Activated T-cell treated with anti-CD3 and anti-CD28 coated beads, Interleukin-2, amount 50 U/mL, for 48 hours (primary cell): ENCODE measurements around the gene GSTM3.
"Not testable (repeated sequence)": the region's sequence is repeated elsewhere in the genome, so short reads cannot be mapped to it uniquely, and the experiment has no call there.

ENCODE experiments used
- DNase-seq, 2 experiments: peaks; one replicate each; pipeline ENCODE4 v3.0.0-alpha.2; 2020

GSTM3 gene

DNA sequence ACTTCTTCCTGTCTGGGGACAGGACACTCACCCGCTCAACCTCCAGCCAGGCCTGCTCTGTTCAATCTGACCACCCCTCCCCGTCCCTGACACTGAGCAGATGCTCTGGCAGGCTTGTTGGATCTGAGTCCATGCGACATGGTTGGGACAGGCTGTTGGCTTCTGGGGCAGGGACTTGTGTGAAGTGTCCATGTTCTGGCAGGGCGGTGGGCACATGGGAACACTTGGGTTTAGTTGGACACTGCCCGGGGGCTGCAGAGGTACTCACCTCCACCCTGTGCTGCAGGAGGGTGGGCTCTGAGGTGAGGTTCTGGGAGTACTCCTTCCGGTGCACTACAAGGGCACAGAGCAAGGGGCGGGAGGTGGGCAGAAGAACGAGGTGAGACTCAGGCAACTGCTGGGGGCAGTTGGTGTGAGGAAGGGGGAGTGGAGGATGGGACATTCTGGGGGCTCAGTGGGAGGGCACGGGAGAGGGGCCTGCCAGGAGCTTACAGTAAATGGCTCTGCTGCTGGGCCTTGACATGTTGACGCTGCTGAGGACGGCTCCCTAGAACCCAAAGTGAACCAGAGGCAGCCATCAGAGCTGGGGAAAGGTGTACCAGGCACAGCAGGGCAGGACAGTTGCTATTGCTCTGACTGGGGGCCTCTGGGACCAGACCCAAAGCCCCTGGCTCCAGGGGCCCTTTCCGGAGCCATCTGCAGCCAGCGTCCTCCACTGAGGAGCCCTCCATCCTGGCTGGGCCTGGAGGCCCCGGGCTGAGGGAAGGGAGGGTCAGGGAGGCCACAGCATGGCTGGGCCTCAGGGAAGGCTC is 20.6 kb upstream of the GSTM3 start:
- peak in 1 of 2 experiments; percentile 7 for DNase-seq

DNA sequence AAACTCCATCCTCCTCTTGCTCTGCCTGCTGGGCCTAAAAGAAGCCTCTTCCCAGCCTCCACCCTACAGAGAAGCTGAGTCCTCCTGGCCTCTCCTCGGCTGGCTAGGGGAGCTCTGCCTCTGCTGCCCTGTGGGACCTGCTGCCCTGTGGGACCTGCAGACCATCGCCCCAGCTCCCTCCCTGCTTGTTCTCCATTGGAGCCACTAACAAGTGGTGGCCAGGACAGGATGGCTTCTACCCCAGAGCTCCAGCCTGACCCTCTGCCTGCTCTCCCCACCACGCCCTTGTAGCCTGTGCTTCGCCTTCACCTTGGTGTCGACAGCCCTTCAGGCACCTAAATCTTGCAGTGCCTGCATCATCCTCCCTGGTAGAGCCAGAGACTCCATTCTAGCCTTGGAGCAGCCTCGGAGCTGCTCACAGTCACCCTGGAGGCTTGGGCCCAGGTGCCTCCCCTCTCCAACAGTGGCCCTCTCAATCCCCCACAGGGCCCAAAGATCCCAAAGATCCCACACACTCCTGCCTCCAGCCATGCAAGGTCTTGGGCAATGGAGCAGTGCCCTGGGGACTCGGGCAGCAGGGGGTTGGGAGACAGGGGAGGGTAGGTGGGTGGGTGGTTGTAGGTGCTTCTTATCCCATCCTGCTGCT is 19.9 kb upstream of the GSTM3 start:
- peak; percentile 2 to 11 for DNase-seq

DNA sequence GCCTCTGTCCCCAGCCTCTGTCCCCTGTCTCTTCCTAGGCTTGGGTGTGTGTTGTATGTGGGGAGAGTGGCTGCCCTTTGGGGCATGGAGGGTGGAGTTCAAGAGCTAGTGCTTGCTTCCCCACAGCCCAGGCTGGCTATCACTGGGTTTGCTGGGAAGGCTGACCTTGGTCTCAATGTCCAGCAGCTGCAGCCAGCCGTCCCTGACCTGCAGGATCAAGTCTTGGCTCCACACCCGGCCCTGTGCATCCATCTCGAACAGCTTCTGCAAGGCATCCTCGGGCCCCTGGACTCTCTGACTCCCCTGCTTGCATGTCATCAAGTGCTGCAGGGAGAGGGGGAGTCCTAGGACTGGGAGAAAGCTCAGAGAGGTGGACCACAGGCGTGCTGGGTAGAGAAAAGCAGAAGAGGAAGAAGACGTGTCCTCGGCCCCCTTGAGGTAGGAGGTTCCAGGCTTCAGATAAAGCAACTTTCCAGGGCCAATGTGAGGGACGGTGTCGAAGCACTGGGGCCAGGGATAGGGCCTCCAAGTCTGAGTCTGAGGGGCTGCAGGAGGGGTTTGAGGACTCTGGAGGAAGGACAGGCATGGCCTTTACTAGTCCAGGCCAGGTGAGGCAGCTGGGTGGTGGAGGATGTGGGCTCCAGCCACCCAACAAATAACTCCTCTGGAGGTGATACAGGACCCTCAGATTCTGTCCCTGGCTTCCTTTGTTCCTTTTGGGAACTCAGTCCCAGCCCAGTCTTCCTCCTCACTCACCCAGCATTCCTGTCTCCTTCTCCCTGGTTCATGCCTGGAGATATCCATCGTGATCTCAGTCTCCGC is 18.9 kb upstream of the GSTM3 start:
- peak in 1 of 2 experiments; percentile 13 for DNase-seq

DNA sequence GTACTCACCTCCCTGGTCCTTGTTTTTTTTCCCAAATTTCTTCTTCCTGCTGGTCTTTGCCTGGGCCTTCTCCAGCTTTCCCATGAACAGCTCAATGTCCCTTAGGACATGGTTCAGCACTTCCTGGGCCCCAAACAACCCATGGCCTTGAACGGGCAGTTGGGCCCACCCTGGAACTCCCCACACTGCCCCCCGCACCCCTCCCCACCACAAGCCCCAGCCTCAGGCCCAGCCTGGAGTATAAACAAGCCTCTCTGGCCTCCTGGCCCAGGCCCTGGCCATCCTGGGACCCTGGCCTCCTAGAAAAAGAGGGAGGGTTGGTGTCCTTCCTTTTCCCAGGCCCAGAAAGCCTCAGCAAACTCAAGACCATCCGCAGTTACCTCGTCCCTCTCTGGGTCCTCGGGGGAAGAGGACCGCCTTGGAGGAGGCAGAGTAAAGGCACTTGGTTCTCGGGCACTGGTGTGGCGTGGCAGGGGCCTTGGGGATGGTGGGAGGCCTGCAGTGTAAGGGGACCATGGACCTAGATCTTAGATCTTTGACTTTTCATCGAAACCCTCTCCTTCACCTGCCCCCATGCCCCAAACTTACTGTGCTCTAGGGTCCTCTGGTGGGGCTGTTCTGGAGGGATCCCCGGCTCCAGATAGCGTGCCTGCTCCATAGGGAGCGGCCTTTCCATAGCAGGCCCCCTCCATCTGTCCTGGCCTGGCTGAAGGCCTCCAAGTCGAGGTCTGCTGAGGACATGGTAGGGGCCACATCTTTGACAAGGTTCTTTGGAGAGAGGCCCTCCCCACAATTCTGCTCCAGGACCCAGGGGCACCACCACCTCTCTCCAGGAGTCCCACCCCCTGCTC is 17.3 kb upstream of the GSTM3 start:
- DNase-seq = no peak

DNA sequence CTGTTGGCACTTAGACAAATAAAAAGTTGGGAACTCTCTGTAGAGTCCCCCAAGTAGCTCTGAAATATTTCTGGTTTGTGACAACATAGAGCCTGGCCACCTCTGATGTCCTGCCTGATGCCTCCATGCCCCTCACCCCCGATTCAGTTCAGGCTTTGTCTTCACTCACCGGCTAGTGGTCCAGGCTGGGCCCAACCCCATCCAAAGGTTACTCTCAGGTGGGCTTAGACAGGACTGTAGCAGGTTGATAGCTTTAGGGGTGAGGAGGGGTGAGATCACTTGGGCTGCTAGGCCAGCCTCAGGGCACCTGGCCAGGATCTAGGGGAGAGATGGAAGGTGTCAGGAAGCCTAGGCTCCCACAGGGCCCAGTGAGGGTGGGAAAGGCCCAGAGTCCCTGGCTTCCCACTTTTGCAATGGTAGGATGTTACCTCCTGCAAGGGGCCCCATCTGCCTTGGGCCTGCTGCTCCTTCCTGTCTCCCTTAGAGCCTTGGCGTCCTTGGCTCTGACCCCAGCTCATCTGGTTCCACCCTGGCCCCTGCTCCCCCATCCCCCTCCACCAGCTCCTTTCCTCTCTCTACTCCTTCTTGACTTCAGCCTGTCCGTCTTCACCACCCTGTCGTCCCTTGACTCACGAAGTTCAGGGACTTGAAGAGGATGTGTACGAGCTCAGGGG is 16.1 kb upstream of the GSTM3 start:
- peak; percentile 9 to 10 for DNase-seq

DNA sequence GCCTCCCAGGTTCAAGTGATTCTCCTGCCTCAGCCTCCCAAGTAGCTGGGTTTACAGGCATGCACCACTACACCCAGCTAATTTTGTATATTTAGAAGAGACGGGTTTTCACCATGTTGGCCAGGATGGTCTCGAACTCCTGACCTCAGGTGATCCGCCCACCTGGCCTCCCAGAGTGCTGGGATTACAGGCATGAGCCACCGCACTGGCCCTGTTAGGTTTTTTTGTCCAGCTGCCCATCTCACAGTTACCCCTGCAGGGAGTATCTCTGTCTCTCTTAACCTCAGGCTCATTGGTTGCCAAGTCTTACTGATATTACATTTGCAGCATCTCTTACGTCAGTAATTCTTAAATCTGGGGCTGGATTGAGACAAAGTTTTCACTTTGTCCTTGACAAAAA is 15.5 kb upstream of the GSTM3 start:
- DNase-seq = not testable (repeated sequence)

DNA sequence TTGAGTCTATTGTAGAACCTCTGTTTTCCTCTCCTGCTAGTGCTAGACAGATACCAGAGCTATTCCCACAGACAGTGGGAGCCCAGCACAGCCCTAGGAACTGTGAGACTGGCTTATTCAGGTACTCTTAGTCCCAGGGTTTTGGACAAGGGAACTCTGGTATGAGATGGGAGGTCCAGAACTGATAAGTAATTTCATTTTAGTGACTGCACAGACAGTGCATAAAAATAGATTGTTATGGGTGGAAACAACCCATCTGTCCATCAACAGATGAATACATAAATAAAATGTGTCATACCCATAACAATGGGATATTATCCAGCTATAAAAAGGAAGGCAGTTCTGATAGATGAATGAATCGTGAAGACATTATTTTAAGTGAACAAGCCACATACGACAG is 13.9 kb upstream of the GSTM3 start:
- peak in 1 of 2 experiments; percentile 2 for DNase-seq

DNA sequence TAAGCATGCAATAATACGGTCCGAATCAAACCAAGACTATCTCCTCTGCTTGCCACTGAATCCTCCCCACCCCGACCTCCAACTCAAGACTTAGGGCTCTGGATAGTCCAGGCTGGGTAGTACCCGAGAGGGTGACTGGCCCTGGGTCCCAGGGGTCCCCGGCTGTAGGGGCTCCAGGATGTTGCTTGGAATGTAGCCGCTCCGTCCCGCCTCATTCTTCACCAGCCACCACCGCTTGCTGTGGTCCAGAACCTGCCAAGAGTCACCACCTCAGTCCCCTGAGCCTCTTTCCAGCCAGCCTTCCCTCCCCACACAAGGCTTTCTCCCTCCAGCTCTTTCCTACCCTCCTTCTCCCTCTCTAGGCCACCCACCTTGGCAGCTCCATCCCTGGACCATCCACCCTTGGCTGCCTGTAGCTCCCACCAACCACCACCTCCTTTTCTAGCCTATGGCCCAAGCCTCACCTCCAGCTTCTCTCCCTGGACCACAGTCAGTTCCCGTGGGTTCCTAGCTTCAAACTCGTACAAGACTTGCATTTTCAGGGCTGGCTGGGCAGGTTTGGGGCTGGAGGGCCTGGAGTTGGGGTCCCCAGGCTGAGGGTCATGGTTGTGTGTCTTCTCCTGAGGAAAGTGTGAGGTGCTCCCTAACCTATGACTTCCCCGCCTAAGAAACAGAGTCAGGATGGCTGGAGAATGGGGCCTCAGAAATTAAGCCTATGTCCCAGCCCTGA is 10.9 kb upstream of the GSTM3 start:
- DNase-seq = peak in 1 of 2 experiments; percentile 7

DNA sequence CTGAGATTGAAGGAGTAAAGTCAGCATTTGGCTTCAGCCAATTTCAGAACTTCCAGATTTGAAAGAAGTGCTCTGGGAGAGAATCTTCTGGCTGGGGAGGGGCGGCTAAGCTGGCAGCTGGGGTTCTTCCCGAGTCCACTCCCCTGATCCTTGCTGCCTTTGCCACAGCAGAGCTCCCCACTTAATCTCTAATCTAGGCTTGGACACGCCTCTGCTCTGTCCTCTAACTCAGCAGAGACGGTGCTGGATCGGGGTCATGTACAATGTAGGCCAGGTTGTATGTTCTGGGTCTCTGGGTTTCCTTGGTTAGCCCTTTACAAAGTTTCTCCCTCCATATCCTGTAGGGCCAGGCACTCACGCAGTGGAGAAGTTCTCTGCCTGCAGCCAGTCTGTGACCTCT is 10.1 kb upstream of the GSTM3 start:
- DNase-seq = no peak

DNA sequence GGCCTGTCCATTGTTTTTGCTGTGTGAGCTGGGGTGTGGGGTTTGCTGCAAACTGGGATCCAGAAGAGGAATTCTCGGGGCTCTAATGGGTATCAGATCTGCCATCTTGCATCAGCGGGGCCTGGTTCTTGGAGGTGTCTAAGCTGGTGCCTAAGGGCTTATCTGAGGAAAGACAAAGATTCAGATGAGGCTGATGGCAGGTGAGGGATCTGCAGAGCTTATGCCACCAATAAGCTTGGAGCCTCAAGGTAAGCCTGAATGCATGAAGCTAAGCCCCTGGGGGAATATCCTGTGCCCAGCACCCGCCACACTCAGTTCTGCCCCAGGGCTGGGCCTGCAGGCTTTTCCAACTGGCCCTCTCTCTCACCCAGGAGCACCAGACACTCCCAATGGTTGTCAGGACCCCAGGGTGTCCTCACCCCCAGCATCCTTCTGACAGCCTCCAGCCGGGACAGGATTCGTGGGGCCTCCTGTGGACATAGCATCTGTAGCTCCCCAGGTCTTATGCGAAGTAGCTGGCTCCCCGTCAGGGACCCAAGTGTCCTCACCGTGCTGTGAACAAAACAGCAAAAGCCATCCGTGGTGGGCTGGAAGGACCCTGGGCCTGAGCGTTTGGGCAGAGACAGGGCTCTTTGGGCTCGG is 9.5 kb upstream of the GSTM3 start:
- peak in 1 of 2 experiments; percentile 11 for DNase-seq

DNA sequence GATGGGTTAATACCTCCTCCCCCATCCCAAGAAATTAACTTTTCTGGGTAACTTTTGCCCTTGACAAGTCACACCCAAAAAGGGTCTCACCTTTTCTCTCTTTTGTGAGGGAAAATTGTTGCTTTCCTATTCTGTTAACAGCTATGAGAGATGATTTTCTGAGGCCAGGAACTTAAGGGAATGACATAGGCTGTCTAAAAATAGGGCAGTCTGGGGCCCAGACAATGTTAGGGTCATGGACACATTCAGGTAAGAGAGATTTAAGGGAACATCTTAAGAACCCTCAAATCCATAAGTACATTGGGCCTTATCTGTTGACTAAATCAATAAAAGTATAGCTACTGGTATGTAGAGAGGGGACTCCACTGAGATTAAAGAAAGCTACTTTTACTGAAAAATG is 8.4 kb upstream of the GSTM3 start:
- no peak for DNase-seq

DNA sequence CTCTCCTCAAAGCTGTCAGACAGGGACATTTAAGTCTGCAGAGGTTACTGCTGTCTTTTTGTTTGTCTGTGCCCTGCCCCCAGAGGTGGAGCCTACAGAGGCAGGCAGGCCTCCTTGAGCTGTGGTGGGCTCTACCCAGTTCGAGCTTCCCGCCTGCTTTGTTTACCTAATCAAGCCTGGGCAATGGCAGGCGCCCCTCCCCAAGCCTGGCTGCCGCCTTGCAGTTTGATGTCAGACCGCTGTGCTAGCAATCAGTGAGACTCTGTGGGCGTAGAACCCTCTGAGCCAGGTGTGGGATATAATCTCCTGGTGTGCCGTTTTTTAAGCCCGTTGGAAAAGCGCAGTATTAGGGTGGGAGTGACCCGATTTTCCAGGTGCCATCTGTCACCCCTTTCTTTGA is 7.5 kb upstream of the GSTM3 start:
- DNase-seq = not testable (repeated sequence)

DNA sequence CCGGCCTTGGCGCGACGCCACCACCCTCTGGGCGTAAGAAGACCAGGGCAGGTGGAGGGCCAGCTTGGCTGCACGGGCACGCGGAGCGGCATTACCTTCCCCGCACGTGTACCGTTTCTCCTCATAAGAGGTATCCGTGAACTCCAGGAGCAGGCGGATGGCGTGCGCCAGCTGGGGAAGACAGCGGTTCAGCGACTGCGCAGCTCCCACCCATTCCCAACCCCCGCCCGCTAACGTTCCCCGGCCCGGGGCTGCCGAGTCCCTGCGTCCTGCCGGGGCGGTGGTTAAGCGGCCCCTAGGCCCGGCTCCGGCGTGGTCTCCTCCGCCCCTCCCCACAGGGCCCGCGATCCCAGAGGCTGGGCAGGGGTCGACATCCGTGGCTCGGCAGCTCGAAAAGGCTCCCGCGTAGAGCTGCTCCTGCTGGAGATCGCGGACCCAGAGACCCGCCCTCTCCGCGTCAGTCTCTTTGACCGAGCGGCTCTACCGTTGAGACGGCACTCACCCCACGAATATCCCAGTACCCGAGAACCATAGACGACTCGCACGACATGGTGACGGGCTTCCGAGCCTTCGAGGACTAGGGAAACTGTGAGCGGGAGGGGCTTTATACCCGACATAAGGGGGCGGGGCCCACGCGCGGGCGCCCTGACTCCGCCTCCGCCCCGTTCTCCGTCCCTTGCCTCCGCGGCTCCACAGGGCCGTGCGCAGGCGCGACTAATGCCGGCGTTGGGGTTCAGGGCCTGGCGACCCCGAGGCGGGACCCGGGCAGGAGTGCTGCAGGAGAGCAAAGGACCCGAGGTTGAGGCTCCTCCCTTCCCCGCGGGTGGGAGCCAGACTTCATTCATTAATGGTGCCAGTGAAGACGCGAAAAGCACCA is 862 bp downstream of the GSTM3 start:
- DNase-seq = peak; percentile 89 to 94

DNA sequence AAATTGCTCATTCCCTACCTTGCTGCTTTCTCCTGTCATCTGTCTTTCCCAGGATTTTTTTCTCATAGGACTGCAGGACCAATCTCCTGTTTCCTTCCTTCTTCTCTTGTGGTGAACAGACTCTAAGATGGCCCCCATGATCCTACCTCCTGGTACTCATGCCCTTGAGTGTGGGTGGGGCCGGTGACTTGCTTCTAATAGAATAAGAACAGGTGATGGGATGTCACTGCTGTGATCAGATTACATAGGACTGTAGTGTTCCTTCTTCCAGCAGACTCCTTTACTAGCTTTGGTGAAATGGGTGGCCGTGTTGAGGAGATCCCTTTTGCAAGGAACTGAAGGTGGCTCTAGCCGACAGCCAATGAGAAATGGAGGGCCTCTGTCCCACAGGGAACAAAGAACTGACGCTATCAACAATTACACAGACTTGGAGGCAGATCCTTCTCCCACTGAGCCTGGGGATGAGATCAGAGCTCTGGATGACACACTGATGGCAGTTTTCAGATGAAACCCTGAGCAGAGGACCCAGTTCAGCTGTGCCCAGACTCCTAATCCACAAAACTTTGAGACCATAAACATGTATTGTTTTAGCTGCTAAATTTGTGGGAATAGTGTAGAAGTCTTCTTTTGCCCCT is 7.5 kb downstream of the GSTM3 start:
- no peak for DNase-seq

DNA sequence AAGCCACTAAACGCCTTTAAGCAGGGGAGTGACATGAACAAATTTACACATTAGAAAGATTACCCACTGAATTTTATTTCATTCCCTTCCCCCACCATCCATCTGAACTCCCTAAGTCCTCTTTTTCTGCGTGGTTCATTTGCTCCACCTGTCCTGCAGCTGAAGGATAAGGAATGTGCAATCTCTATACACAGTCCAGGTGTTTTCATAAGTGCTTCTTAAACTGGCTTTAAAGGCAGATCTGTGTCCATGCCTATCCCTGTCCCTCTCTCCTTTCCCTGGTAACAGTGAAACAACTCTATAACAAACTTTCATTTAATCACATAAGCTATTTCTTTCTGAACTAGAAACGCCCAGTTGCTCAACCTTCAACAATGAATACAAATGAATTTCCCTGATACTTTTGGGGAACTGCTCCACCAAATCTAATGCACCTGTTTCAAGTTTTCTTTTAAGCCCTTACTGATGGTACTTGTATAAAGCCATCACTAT is 8.4 kb downstream of the GSTM3 start:
- DNase-seq = no peak

DNA sequence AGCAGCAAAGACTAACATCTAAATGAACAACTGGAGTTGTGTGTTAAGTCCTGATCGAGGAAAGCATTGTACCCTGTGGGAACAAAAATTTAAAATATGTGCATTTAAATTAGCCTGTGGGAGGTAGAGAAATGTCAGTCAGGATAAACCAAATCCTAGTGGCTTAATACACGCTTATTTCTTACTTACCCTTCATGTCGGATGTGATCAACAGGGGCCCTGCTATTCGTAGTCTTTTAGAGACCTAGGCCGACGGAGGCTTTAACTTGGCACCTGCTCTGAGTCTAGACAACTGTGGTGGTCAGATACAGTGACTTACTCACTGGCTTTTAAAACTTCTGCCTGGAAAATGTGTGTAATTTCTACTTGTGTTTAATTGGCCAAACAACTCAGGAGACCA is 10.2 kb downstream of the GSTM3 start:
- no peak for DNase-seq

DNA sequence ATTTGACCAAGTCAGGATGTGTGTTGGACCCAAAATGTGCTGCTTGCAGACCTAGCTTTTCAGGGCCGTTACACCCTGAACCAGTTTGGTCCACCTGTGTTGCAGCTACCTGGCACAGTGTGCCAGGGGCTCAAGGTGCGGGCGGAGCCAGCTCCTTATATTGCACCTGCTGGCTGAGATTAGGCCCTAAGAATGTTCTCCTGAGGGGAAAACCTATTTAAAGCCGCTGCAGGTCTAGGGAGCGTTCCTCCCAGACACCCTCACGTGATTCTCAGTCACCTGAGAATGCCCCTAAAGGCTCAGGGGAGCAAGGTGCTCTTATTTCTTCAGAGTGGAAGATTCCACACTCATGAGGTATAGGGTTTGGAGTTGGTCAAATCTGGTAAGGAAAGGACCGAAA is 12.0 kb downstream of the GSTM3 start:
- DNase-seq = no peak

DNA sequence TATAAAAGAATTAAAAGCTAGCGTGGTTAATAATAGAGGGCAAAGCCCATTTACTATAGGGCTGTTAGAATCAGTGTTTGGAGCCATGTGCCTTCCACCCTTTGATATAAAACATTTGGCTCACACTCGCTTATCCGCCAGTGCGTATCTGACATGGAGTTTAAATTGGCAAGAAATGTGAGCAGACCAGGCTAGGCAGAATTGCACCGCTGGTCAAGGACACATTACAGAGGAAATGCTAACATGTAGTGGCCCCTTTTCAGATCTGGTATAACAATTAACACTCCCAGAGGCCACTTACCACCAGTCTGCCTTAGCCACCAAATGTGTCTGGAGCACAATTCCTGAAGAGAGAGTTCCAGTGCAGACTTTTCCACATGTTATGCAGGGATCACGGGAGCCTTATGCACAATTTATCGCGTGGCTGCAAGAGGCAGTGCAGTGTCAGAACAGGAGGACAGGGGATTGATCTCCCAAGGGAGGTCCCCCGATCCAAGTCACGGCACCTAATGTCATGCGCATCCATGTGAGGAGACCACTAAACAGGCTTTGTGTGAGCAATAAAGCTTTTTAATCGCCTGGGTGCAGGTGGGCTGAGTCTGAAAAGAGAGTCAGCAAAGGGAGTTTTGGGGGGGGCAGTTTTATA is 14.0 kb downstream of the GSTM3 start:
- DNase-seq = no peak

DNA sequence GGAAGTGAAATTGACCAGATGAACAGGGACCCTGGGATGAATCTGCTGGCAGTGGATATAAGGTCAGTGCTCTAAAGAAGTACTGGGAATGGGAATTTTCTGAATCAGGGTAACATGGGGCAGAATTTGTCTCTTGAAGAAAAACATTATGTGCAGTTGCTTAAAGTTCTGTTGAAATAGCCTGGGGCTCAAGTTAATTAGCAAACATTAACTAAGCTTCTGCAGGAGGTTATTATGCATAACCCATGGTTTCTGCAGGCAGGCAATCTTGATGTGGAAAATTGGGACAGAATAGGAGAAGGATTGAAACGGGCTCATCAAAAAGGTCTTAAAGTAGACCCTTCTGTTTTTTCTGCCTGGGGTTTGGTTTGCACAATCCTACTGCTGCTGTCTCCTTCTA is 14.8 kb downstream of the GSTM3 start:
- no peak for DNase-seq
